ENCODE results near the gene CEP95. TPM values are rescaled to one million over a fixed set of nuclear protein-coding genes. Genes with fewer than 3 reads are reported as not detected.

CEP95 gene
- total RNA-seq, 3 donors from 2014 or later: 37.1 to 50.8 (median 43.3) TPM

GRCh38 chr17:64500862-64501765, 5.7 kb upstream of the CEP95 start:
- Histone ChIP-seq H3K36me3 (ENCODE audit: low read depth) (peaks cover 45% of the 10 kb centered on the region), H3K4me1 (ENCODE audit: low read depth) (peaks cover 50% of the 10 kb centered on the region), H3K4me3 (no peak overlapping the region), H3K9me3 (no peaks in the 10 kb centered on the region)
- ATAC-seq (no peak), DNase-seq (no peak)
- intact Hi-C loops (cut with DNase I, micrococcal nuclease): no loop called here
- no peak for TF ChIP-seq CTCF (IDR thresholded peaks at IDR 0.05)

GRCh38 chr17:64502021-64502420, 4.8 kb upstream of the CEP95 start:
- ATAC-seq (no peak), DNase-seq (no peak)
- Histone ChIP-seq H3K36me3 (ENCODE audit: low read depth) (peaks cover 45% of the 10 kb centered on the region), H3K9me3 (no peaks in the 10 kb centered on the region), H3K4me1 (ENCODE audit: low read depth) (peaks cover 48% of the 10 kb centered on the region), H3K4me3 (no peak overlapping the region)
- TF ChIP-seq CTCF (IDR thresholded peaks at IDR 0.05): no peak
- intact Hi-C loops (cut with DNase I, micrococcal nuclease): no loop called here

GRCh38 chr17:64502809-64503208, 4.0 kb upstream of the CEP95 start:
- Histone ChIP-seq H3K36me3 (ENCODE audit: low read depth) (peaks cover 45% of the 10 kb centered on the region), H3K4me1 (ENCODE audit: low read depth) (peaks cover 44% of the 10 kb centered on the region)

GRCh38 chr17:64503341-64503740, 3.4 kb upstream of the CEP95 start:
- H3K4me1 ChIP-seq (ENCODE audit: low read depth): peaks cover 45% of the 10 kb centered on the region
- H3K36me3 ChIP-seq (ENCODE audit: low read depth): peaks cover 45% of the 10 kb centered on the region
- intact Hi-C loops (cut with DNase I, micrococcal nuclease): no loop called here
- no peak overlapping the region for H3K4me3 ChIP-seq
- TF ChIP-seq CTCF (IDR thresholded peaks at IDR 0.05): no peak
- ATAC-seq (no peak), DNase-seq (no peak)
- H3K9me3 ChIP-seq: no peaks in the 10 kb centered on the region

More at GRCh38 chr17:64502809-64503208, 4.0 kb upstream of the CEP95 start:
- ATAC-seq (no peak), DNase-seq (no peak)
- H3K9me3 ChIP-seq: no peaks in the 10 kb centered on the region
- H3K4me3 ChIP-seq: no peak overlapping the region
- no peak for TF ChIP-seq CTCF (IDR thresholded peaks at IDR 0.05)
- intact Hi-C loops (cut with DNase I, micrococcal nuclease): no loop called here

GRCh38 chr17:64503821-64504768, 2.7 kb upstream of the CEP95 start:
- Histone ChIP-seq H3K4me1 (ENCODE audit: low read depth) (peaks cover 41% of the 10 kb centered on the region), H3K36me3 (ENCODE audit: low read depth) (peaks cover 39% of the 10 kb centered on the region), H3K4me3 (no peak overlapping the region), H3K9me3 (no peaks in the 10 kb centered on the region)
- no peak for TF ChIP-seq CTCF (IDR thresholded peaks at IDR 0.05)
- intact Hi-C loops (cut with DNase I, micrococcal nuclease): no loop called here
- ATAC-seq: no peak
- no peak for DNase-seq
